ENCODE data around the gene FAAP20. TPM values are rescaled to one million over a fixed set of nuclear protein-coding genes. Genes with fewer than 3 reads are reported as not detected.
"Not testable (repeated sequence)": the region's sequence is repeated elsewhere in the genome, so short reads cannot be mapped to it uniquely, and the experiment has no call there.

FAAP20 gene
- total RNA-seq, 3 donors from 2014 or later: 23.4 to 42.6 (median 32.0) TPM

- Histone ChIP-seq H3K4me1 (ENCODE audit: low read depth) (no peaks in the 10 kb centered on the region), H3K36me3 (ENCODE audit: low read depth) (no peaks in the 10 kb centered on the region), H3K4me3 (no peak overlapping the region), H3K9me3 (no peaks in the 10 kb centered on the region)
- ATAC-seq: no peak
- DNase-seq: no peak
- TF ChIP-seq, protein P1, sequence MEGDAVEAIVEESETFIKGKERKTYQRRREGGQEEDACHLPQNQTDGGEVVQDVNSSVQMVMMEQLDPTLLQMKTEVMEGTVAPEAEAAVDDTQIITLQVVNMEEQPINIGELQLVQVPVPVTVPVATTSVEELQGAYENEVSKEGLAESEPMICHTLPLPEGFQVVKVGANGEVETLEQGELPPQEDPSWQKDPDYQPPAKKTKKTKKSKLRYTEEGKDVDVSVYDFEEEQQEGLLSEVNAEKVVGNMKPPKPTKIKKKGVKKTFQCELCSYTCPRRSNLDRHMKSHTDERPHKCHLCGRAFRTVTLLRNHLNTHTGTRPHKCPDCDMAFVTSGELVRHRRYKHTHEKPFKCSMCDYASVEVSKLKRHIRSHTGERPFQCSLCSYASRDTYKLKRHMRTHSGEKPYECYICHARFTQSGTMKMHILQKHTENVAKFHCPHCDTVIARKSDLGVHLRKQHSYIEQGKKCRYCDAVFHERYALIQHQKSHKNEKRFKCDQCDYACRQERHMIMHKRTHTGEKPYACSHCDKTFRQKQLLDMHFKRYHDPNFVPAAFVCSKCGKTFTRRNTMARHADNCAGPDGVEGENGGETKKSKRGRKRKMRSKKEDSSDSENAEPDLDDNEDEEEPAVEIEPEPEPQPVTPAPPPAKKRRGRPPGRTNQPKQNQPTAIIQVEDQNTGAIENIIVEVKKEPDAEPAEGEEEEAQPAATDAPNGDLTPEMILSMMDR (IDR thresholded peaks at IDR 0.05): no peak
- intact Hi-C loops (cut with DNase I, micrococcal nuclease): no loop called here
Measured at GRCh38 chr1:2150801-2151200, 43.8 kb downstream of the FAAP20 start.

- Histone ChIP-seq H3K4me3 (no peak overlapping the region), H3K4me1 (ENCODE audit: low read depth) (no peaks in the 10 kb centered on the region), H3K36me3 (ENCODE audit: low read depth) (no peaks in the 10 kb centered on the region), H3K9me3 (no peaks in the 10 kb centered on the region)
- ATAC-seq (peak; percentile 63), DNase-seq (no peak)
- TF ChIP-seq, protein P1 (IDR thresholded peaks at IDR 0.05): no peak
- intact Hi-C loops (cut with DNase I, micrococcal nuclease): no loop called here
Measured at GRCh38 chr1:2148691-2149090, 45.9 kb downstream of the FAAP20 start.

GRCh38 chr1:2147869-2148268, 46.7 kb downstream of the FAAP20 start:
- H3K36me3 ChIP-seq (ENCODE audit: low read depth); H3K9me3 ChIP-seq; ATAC-seq; DNase-seq; H3K4me3 ChIP-seq; intact Hi-C loops (cut with DNase I, micrococcal nuclease); H3K4me1 ChIP-seq (ENCODE audit: low read depth): not testable (repeated sequence)

- Histone ChIP-seq H3K4me1 (ENCODE audit: low read depth) (no peaks in the 10 kb centered on the region), H3K9me3 (no peaks in the 10 kb centered on the region), H3K36me3 (ENCODE audit: low read depth) (no peaks in the 10 kb centered on the region), H3K4me3 (no peak overlapping the region)
- TF ChIP-seq, protein P1 (IDR thresholded peaks at IDR 0.05): no peak
- intact Hi-C loops (cut with DNase I, micrococcal nuclease): no loop called here
- ATAC-seq (no peak), DNase-seq (no peak)
Measured at GRCh38 chr1:2146836-2147517, 47.6 kb downstream of the FAAP20 start.

DNA sequence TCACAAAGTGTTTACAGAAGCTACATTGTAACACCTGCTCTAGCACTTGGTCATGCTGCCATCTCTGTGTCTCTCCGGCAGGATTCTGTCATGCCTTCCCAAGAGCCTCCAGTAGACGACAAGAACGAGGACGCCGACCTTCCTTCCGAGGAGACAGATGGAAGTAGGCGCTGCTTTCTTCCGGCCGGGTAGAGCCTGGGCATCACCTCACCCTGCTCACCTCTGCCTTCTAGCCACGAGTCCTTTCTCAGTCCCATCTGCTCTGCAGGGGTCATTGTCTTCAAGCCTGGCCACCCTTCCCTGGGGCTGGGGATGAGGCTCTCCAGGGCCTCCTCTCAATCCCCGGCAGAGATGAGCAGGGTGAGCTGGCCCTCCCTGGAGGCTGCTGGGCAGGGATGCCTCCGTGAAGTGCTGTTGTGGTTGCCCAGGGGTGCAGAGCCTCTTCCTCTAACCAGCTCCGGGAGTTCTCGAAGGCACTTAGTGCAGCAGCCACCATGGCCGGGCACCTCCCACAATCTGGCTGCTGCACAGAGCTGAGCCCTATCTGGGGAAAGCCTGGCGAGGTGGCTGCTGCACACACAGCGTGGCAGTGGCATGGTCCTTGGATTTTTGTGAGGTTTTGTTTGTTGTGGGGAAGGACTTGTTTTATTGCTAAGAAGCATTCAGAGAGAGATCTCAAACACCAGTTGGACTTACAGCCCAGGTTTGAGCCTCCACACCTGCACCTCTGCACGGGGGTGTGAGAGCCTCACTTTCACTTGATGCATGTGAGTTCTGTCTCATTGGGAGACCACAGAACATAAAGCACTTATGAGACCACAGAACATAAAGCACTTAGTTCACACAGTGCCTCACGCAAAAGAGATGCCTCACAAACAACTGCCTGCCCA, 48.4 kb downstream of the FAAP20 start:
- Histone ChIP-seq H3K36me3 (ENCODE audit: low read depth) (no peaks in the 10 kb centered on the region), H3K4me3 (no peak overlapping the region), H3K9me3 (no peaks in the 10 kb centered on the region), H3K4me1 (ENCODE audit: low read depth) (no peaks in the 10 kb centered on the region)
- intact Hi-C loops (cut with DNase I, micrococcal nuclease): no loop called here
- peak; percentile 12 for ATAC-seq
- peak in 1 of 3 donors; percentile 15 for DNase-seq
- TF ChIP-seq, protein P1 (IDR thresholded peaks at IDR 0.05): no peak

GRCh38 chr1:2144501-2145090, 50.0 kb downstream of the FAAP20 start:
- Histone ChIP-seq H3K4me1 (ENCODE audit: low read depth) (no peaks in the 10 kb centered on the region), H3K9me3 (no peaks in the 10 kb centered on the region), H3K36me3 (ENCODE audit: low read depth) (no peaks in the 10 kb centered on the region), H3K4me3 (no peak overlapping the region)
- DNase-seq: peak in 1 of 3 donors; percentile 14
- TF ChIP-seq, protein P1 (IDR thresholded peaks at IDR 0.05): no peak
- intact Hi-C loops (cut with DNase I, micrococcal nuclease): no loop called here
- ATAC-seq: no peak

Data from mucosa of descending colon (tissue), 3 donors.